Measurements from ENCODE around the gene LRRC15. TPM values are rescaled to one million over a fixed set of nuclear protein-coding genes. Genes with fewer than 3 reads are reported as not detected.

Gene LRRC15
- polyA plus RNA-seq, 3 donors: not detected

GRCh38 chr3:194377708-194378107 lies 8.2 kb upstream of the LRRC15 start:
- Mint-ChIP-seq H3K27ac (no peak overlapping the region), H3K4me1 (no peaks in the 10 kb centered on the region), H3K9me3 (no peaks in the 10 kb centered on the region), H3K36me3 (no peaks in the 10 kb centered on the region), H3K27me3 (ENCODE audit: low read depth in 3 of 3) (peaks cover 13 to 28% (median 25%) of the 10 kb centered on the region in 3 donors), H3K4me3 (no peak overlapping the region)
- Histone ChIP-seq H3K4me2 (replicated peaks; ENCODE audit: extremely low read depth, low read length, poor library complexity, severe bottlenecking) (no peak overlapping the region), H3K79me2 (ENCODE audit: insufficient read depth, low read length) (no peaks in the 10 kb centered on the region), H3K36me3 (replicated peaks in 1 of 2; ENCODE audit: control insufficient read depth in 1 of 2, insufficient read depth in 2 of 2, low read length in 2 of 2) (no peaks in the 10 kb centered on the region), H3K27ac (ENCODE audit: low read depth in 1 of 2, low read length in 2 of 2) (no peak overlapping the region), H3K9ac (ENCODE audit: insufficient read depth, low read length, poor library complexity, severe bottlenecking) (no peak overlapping the region), H3K9me3 (replicated peaks in 1 of 2; ENCODE audit: control insufficient read depth in 1 of 2, insufficient read depth in 1 of 2, low read length in 2 of 2) (no peaks in the 10 kb centered on the region), H4K20me1 (ENCODE audit: insufficient read depth, low read length) (no peaks in the 10 kb centered on the region), H3K4me3 (replicated peaks in 1 of 3; ENCODE audit: low read depth in 2 of 3, low read length in 3 of 3) (no peak overlapping the region), H3K27me3 (ENCODE audit: control insufficient read depth in 2 of 2, insufficient read depth in 2 of 2, low read length in 2 of 2) (peaks cover 0 to 2% of the 10 kb centered on the region in 2 donors), H2AFZ (ENCODE audit: insufficient read depth, low read depth, low read length, poor library complexity, severe bottlenecking) (no peak overlapping the region), H3K4me1 (ENCODE audit: control insufficient read depth in 1 of 2, insufficient read depth in 2 of 2, low read length in 2 of 2) (no peaks in the 10 kb centered on the region)
- no CpG with 5 or more reads among the region's 1 CpG for WGBS (ENCODE audit: insufficient coverage)
- intact Hi-C loops (cut with micrococcal nuclease): no loop called here
- no peak for TF ChIP-seq CTCF (IDR thresholded peaks at IDR 0.05)
- no peak for DNase-seq

- WGBS (ENCODE audit: insufficient coverage): 93% methylated on average over 10 of the region's 10 CpGs
Measured at GRCh38 chr3:194376241-194376560, 6.7 kb upstream of the LRRC15 start.

More at GRCh38 chr3:194376241-194376560, 6.7 kb upstream of the LRRC15 start:
- Histone ChIP-seq H3K4me3 (replicated peaks in 1 of 3; ENCODE audit: low read depth in 2 of 3, low read length in 3 of 3) (no peak overlapping the region), H4K20me1 (ENCODE audit: insufficient read depth, low read length) (no peaks in the 10 kb centered on the region), H3K27ac (ENCODE audit: low read depth in 1 of 2, low read length in 2 of 2) (no peak overlapping the region), H3K79me2 (ENCODE audit: insufficient read depth, low read length) (no peaks in the 10 kb centered on the region), H3K27me3 (ENCODE audit: control insufficient read depth in 2 of 2, insufficient read depth in 2 of 2, low read length in 2 of 2) (peaks cover 0 to 2% of the 10 kb centered on the region in 2 donors), H3K9me3 (replicated peaks in 1 of 2; ENCODE audit: control insufficient read depth in 1 of 2, insufficient read depth in 1 of 2, low read length in 2 of 2) (no peaks in the 10 kb centered on the region), H3K9ac (ENCODE audit: insufficient read depth, low read length, poor library complexity, severe bottlenecking) (no peak overlapping the region), H3K36me3 (replicated peaks in 1 of 2; ENCODE audit: control insufficient read depth in 1 of 2, insufficient read depth in 2 of 2, low read length in 2 of 2) (no peaks in the 10 kb centered on the region), H3K4me1 (ENCODE audit: control insufficient read depth in 1 of 2, insufficient read depth in 2 of 2, low read length in 2 of 2) (no peaks in the 10 kb centered on the region), H3K4me2 (replicated peaks; ENCODE audit: extremely low read depth, low read length, poor library complexity, severe bottlenecking) (no peak overlapping the region), H2AFZ (ENCODE audit: insufficient read depth, low read depth, low read length, poor library complexity, severe bottlenecking) (no peak overlapping the region)
- TF ChIP-seq CTCF (IDR thresholded peaks at IDR 0.05): no peak
- Mint-ChIP-seq H3K9me3 (peaks cover 0 to 2% (median 0%) of the 10 kb centered on the region in 7 donors), H3K4me3 (no peak overlapping the region), H3K36me3 (no peaks in the 10 kb centered on the region), H3K4me1 (no peaks in the 10 kb centered on the region), H3K27me3 (ENCODE audit: low read depth in 3 of 3) (peaks cover 15 to 28% (median 25%) of the 10 kb centered on the region in 3 donors), H3K27ac (peak overlapping the region in 1 of 7 donors; percentile 40)
- intact Hi-C loops (cut with micrococcal nuclease): no loop called here
- DNase-seq: no peak

Measured in CD14-positive monocyte (primary cell).